GM19395 (cell line): ENCODE measurements around the gene CCDC92.

ENCODE experiments used
- ATAC-seq: cut with Tn5 transposase; IDR thresholded peaks from one replicate; pipeline ENCODE4 v1.9.1; 2021; ENCODE audit warnings: mild to moderate bottlenecking, moderate library complexity; ENCODE audit not compliant: unreplicated experiment

The CCDC92 gene

GRCh38 chr12:123979566-123979965 is 6.9 kb upstream of the CCDC92 start:
- no peak for ATAC-seq

DNA sequence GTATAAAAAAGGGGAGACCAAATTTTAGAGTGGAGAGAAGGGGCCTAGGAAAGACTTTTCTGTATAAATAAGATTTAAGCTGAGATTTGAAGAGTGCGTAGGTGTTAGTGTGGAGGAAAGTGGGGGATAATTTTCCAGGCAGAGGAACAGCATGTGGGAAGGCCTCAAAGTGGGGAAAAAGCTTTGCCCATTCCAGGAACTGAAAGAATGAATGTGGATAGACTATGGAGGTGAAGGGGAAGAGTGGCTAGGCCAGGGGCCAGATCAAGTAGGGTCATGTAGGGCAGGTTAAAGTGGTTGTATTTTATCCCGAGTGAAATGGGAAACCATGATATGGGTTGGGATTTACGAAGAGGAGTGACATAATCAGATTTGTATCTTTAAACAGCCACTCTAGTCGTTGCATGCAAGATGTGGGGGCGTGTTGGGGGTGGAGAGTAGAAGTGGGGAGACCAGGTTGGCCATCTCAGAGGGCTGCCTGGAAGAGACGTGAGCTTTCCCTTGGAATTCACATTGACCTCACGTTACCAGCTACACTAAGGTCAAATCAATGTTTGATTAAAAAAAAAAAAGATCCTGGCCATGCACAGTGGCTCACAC is 3.7 kb upstream of the CCDC92 start:
- no peak for ATAC-seq

- peak; percentile 27 for ATAC-seq
These were observed 1.1 kb upstream of the CCDC92 start for GRCh38 chr12:123973552-123974341.

DNA sequence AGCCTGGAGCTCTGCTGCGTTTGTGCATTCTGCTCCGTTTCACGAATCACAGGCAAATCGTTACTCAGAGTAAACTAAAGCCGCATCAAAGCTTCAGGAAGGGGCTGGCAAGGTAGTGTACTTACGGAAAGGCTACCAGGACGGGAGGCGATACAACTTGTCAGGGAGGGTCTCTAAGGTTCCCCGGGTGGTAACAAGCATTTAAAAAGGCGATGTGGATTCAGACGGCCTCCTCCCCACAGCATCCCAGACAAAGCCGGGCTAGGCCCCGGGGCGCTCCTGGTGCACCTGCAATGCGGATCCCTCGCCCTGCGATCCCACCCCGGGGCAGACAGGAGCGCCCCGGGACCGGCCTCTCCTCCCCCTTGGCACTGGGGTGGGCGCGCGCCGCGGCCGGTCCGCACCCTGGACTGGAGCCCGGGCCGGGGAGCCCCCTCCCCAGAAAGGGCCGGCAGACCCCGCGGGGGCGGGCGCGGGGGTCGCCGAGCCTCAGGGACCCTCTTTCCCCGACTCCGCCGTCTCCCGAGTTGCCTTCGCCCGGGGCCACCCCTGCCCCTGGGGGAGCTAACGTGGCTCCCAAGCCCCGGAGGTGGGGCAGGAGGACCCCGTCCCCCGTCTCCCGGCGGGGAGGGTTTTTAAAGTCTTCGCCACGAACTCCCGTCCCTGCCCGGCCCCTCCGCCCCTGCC is 718 bp downstream of the CCDC92 start:
- ATAC-seq, result peak; percentile 16

- no peak for ATAC-seq
These were observed 1.2 kb downstream of the CCDC92 start for GRCh38 chr12:123971449-123971769.

DNA sequence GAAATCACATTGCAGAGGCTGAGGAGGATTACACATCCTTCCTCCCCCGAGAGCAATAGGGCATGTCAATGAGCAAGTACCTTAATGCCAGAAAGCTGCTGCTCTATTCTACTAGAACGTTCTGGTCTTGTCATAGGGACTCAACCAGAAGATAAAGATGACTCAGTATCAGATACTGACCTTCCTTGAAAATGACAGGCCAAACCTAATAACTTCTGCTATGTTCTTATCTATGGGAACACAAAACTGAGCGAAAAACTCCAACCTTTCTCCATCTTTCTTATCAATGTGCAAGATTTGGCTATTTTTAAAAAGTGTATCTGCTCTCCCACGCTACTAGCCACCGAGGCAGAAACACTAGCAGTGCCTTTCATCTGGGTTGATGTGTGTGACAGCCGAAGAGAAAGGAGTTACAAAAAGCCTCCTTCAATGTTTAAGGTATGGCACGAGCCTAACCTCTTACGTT is 5.5 kb downstream of the CCDC92 start:
- no peak for ATAC-seq

DNA sequence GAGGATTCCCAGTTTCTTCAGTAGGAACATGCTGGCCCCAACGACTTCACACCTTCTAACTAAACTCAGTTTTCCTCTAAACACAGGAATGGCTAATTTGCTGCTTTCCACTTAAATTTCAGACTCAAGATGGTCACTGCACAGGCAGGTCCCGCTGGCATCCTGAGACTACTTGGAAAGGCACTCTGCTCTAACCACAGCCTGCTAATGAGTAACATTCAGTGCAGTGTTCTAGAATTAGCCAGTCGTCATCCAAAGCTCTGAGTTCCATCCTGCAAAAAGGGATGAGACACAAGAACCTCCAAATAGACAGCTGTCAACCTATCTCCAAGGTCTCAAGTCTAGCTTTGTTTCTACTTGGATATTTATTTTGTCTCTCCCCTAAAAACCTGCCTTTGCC is 6.0 kb downstream of the CCDC92 start:
- no peak for ATAC-seq

- ATAC-seq, result no peak
These were observed 7.2 kb downstream of the CCDC92 start for GRCh38 chr12:123965382-123965781.

GRCh38 chr12:123963821-123964220 is 8.8 kb downstream of the CCDC92 start:
- ATAC-seq, result no peak

DNA sequence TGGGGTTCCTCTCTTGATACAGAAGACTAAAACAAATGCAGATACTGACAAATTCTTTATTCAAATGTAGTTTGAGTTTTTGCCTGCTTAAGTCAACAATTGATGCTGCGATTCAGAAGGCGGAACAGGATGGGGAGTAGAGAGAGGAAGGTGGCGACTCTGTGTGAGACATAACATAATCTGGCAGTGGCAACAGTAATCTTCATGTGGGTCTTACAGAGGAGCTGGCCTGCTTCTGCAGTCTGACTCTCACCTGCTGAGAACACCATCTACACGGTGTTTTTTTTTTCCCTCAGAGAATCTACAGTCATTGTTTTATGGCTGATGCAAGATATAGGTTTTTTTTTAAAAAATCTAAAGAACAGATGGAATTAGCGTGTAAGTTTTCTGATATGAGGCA is 10.1 kb downstream of the CCDC92 start:
- ATAC-seq, result no peak

GRCh38 chr12:123961585-123962345 is 10.9 kb downstream of the CCDC92 start:
- no peak for ATAC-seq

- no peak for ATAC-seq
These were observed 11.8 kb downstream of the CCDC92 start for GRCh38 chr12:123960856-123961255.

DNA sequence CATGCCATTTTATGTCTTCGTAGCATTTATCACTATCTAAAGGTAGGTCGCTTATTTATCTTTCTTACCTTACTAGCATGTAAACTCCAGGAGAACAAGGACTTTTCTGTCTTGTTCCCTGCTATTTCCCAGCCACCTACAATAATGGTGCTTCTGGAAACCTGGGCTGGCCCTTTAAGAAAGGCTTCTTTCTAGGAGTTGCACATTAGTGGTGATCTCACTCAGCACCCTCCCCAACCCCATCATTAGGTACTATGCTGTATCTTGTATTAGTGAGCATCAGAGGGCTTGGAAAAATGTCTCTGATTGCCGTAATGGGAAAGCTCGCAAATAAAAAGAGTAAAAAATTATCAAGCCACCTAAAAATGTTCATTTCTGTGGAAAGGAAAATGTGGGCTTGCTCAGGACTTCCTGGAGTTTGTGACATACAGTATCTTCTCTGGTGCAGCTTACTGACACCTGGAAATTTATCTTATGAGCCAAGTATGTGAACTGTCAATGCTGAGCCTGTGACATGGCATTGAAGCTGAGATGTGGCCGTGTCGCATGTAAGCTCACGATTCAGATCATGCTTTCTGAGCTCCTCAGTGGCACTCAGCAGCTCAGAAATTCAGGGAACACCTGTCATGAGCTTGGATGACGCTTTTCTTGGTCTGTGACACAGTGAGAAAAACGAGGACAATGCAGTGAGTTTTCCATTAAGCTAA is 12.4 kb downstream of the CCDC92 start:
- ATAC-seq, result no peak

GRCh38 chr12:123958876-123959275 is 13.8 kb downstream of the CCDC92 start:
- no peak for ATAC-seq

- ATAC-seq, result no peak
These were observed 14.2 kb downstream of the CCDC92 start for GRCh38 chr12:123958462-123958861.

- no peak for ATAC-seq
These were observed 15.4 kb downstream of the CCDC92 start for GRCh38 chr12:123957196-123957595.

DNA sequence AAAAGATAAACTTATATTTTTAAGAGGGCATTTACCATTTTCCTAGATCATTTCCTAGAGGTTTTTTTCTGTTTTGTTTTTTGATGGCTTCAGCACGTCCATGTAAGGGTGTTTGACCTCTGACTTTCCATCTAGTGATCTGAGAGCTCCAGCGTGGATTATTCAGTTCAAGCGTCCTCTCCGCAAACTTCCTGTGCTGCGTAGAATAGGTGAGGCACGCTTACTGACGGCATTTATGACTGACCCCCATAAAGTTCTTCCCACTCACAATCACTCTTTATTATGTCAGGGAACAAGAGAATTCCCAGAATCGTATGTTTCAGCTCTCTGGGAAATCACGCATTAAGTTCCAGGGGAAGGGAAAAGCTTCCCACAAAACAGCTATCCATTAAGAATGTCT is 16.4 kb downstream of the CCDC92 start:
- no peak for ATAC-seq

- ATAC-seq, result no peak
These were observed 17.8 kb downstream of the CCDC92 start for GRCh38 chr12:123954647-123955350.

- ATAC-seq, result no peak
These were observed 20.6 kb downstream of the CCDC92 start for GRCh38 chr12:123952037-123952436.

DNA sequence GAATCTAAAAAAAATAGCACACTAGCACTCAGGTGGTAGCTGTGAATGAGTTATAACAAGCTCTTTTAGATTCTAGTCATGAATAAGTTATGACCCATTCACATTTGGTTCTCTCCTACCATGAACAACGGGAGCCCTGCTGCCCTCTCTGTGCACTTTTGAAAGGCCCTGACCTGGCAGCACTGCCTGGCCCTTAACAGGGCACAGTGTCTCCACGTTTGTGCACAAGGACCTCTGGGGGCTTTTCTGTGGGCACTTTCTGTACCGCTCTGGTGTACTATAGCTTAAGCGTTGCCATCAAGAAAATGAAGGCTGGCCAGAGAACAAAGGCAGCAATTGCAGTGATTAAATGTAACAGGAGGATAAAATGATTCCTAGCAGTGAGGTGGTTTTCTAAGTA is 21.2 kb downstream of the CCDC92 start:
- ATAC-seq, result no peak
